ENCODE data around the gene PITPNM2. TPM values are rescaled to one million over a fixed set of nuclear protein-coding genes. Genes with fewer than 3 reads are reported as not detected.

Gene PITPNM2
- total and polyA plus RNA-seq, 8 donors = 1.8 to 28.1 (median 7.4) TPM

- Histone ChIP-seq H3K27ac (no peak overlapping the region), H3K9me3 (no peaks in the 10 kb centered on the region), H3K4me3 (no peak overlapping the region), H3K27me3 (no peaks in the 10 kb centered on the region), H3K36me3 (no peaks in the 10 kb centered on the region), H3K4me1 (peaks cover 8 to 46% (median 22%) of the 10 kb centered on the region in 4 donors)
- intact Hi-C loops (cut with DNase I; ENCODE audit: low total_unique reads) = no loop called here
- DNase-seq = no peak
- TF ChIP-seq CTCF (IDR thresholded peaks at IDR 0.05) (no peak), EP300 (IDR thresholded peaks at IDR 0.05) (no peak), POLR2A (IDR thresholded peaks at IDR 0.05) (no peak), POLR2AphosphoS5 (IDR thresholded peaks at IDR 0.05) (no peak)
- 87 to 98% (median 93%) methylated on average over 3 of the region's 3 CpGs for WGBS, 5 donors
Measured at GRCh38 chr12:123122626-123123025, 28.3 kb downstream of the PITPNM2 start.

GRCh38 chr12:123121670-123122069, 29.2 kb downstream of the PITPNM2 start:
- Histone ChIP-seq H3K27me3 (no peaks in the 10 kb centered on the region), H3K4me1 (peaks cover 8 to 43% (median 22%) of the 10 kb centered on the region in 4 donors), H3K36me3 (no peaks in the 10 kb centered on the region), H3K9me3 (no peaks in the 10 kb centered on the region), H3K4me3 (no peak overlapping the region), H3K27ac (peak overlapping the region in 1 of 5 donors; percentile 7)
- no peak for TF ChIP-seq EP300 (IDR thresholded peaks at IDR 0.05)
- TF ChIP-seq CTCF (IDR thresholded peaks at IDR 0.05) = no peak
- no peak for TF ChIP-seq POLR2AphosphoS5 (IDR thresholded peaks at IDR 0.05)
- TF ChIP-seq POLR2A (IDR thresholded peaks at IDR 0.05) = no peak
- no peak for DNase-seq
- intact Hi-C loops (cut with DNase I; ENCODE audit: low total_unique reads) = no loop called here
- WGBS, 5 donors = 85 to 92% (median 89%) methylated on average over 6 of the region's 6 CpGs

- intact Hi-C loops (cut with DNase I; ENCODE audit: low total_unique reads) = no loop called here
- no peaks in the 10 kb centered on the region for H3K27me3 ChIP-seq
- no peaks in the 10 kb centered on the region for H3K36me3 ChIP-seq
- H3K4me3 ChIP-seq = no peak overlapping the region
- peak overlapping the region in 2 of 5 donors; percentile 7 to 34 for H3K27ac ChIP-seq
- WGBS, 5 donors = 58 to 80% (median 71%) methylated on average over 2 to 3 of the region's 3 CpGs
- no peak for TF ChIP-seq CTCF (IDR thresholded peaks at IDR 0.05)
- no peak for TF ChIP-seq EP300 (IDR thresholded peaks at IDR 0.05)
- TF ChIP-seq POLR2A (IDR thresholded peaks at IDR 0.05) = no peak
- no peak for TF ChIP-seq POLR2AphosphoS5 (IDR thresholded peaks at IDR 0.05)
- H3K9me3 ChIP-seq = no peaks in the 10 kb centered on the region
- peaks cover 7 to 42% (median 26%) of the 10 kb centered on the region in 4 donors for H3K4me1 ChIP-seq
- no peak for DNase-seq
Measured at GRCh38 chr12:123120452-123121166, 30.3 kb downstream of the PITPNM2 start.

GRCh38 chr12:123119808-123120207, 31.1 kb downstream of the PITPNM2 start:
- intact Hi-C loops (cut with DNase I; ENCODE audit: low total_unique reads) = no loop called here
- no peaks in the 10 kb centered on the region for H3K27me3 ChIP-seq
- no peaks in the 10 kb centered on the region for H3K36me3 ChIP-seq
- no peak overlapping the region for H3K4me3 ChIP-seq
- H3K27ac ChIP-seq = peak overlapping the region in 1 of 5 donors; percentile 7
- peaks cover 13 to 49% (median 34%) of the 10 kb centered on the region in 4 donors for H3K4me1 ChIP-seq
- WGBS, 5 donors = 84 to 94% (median 88%) methylated on average over 7 of the region's 7 CpGs
- H3K9me3 ChIP-seq = no peaks in the 10 kb centered on the region
- TF ChIP-seq CTCF (IDR thresholded peaks at IDR 0.05) = no peak
- no peak for TF ChIP-seq EP300 (IDR thresholded peaks at IDR 0.05)
- no peak for TF ChIP-seq POLR2AphosphoS5 (IDR thresholded peaks at IDR 0.05)
- TF ChIP-seq POLR2A (IDR thresholded peaks at IDR 0.05) = no peak
- DNase-seq = no peak
